ENCODE results near the gene KDM4C. TPM values are rescaled to one million over a fixed set of nuclear protein-coding genes. Genes with fewer than 3 reads are reported as not detected.

The KDM4C gene
- total RNA-seq, 1 donor from 2014 or later, result 18.2 TPM

DNA sequence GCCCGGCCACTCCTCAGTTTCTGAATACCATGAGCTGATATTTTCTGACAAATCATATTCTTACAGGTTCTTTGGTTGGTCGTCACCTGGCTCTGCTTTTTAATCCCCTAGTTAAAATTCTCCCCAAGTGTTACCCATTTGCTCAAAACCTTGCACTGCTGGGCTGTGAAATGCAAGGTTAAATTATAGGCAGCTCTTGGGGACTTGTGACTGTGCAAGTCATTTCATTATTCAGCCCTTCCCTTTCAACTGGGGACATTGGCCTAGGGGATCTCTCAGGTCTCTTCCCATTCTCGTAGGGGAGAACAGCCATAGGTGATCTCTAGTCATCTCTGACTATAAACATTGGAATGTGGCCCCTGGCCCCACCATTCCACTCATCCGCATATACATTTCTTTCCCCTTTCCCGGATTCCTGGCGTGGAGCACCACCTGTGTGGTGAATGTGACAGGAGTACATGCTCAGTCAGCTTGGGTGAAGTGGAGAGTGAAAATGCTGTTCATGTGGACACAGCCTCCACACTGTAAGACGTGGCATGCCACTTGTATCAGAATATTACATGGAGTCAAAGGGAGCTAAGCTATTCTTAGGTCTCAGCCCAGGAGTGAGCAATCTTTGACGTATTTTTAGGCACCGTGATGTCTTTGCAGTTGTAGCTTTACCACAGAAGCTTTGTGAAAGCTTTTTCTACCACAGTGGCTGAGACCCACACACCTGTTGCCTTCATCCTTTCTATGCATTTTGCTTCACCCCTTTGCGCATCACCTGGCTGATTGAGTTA is 386.7 kb downstream of the KDM4C start:
- DNase-seq (ENCODE audit: low read depth), result no peak
- H2AFZ ChIP-seq (ENCODE audit: low read depth, low read length), result no peak overlapping the region
- H3K4me1 ChIP-seq (ENCODE audit: insufficient read depth, low read length), result no peaks in the 10 kb centered on the region
- no peak overlapping the region for H3K4me2 ChIP-seq (ENCODE audit: low read length)
- peaks cover 3% of the 10 kb centered on the region for H3K36me3 Mint-ChIP-seq (ENCODE audit: low read depth, unreplicated experiment)
- no peaks in the 10 kb centered on the region for H3K27me3 Mint-ChIP-seq (ENCODE audit: low read depth, unreplicated experiment)
- H3K27ac Mint-ChIP-seq (ENCODE audit: unreplicated experiment), result no peak overlapping the region
- H3K9ac ChIP-seq (ENCODE audit: low read length), result no peak overlapping the region
- no peaks in the 10 kb centered on the region for H3K9me3 Mint-ChIP-seq (ENCODE audit: unreplicated experiment)
- no peaks in the 10 kb centered on the region for H4K20me1 ChIP-seq (ENCODE audit: insufficient read depth, low read length)
- no peak overlapping the region for H3K4me3 Mint-ChIP-seq (ENCODE audit: unreplicated experiment)
- H3K4me1 Mint-ChIP-seq (ENCODE audit: low read depth, unreplicated experiment), result peaks cover 11% of the 10 kb centered on the region
- no peaks in the 10 kb centered on the region for H3K36me3 ChIP-seq (ENCODE audit: insufficient read depth, low read length)
- H3K4me3 ChIP-seq (ENCODE audit: insufficient read depth, low read depth, low read length), result no peak overlapping the region
- no peak overlapping the region for H3K27ac ChIP-seq (ENCODE audit: low read depth, low read length)
- H3K27me3 ChIP-seq (ENCODE audit: insufficient read depth, low read length), result no peaks in the 10 kb centered on the region
- H3K79me2 ChIP-seq (ENCODE audit: insufficient read depth, low read length), result no peaks in the 10 kb centered on the region
- TF ChIP-seq, protein P1, sequence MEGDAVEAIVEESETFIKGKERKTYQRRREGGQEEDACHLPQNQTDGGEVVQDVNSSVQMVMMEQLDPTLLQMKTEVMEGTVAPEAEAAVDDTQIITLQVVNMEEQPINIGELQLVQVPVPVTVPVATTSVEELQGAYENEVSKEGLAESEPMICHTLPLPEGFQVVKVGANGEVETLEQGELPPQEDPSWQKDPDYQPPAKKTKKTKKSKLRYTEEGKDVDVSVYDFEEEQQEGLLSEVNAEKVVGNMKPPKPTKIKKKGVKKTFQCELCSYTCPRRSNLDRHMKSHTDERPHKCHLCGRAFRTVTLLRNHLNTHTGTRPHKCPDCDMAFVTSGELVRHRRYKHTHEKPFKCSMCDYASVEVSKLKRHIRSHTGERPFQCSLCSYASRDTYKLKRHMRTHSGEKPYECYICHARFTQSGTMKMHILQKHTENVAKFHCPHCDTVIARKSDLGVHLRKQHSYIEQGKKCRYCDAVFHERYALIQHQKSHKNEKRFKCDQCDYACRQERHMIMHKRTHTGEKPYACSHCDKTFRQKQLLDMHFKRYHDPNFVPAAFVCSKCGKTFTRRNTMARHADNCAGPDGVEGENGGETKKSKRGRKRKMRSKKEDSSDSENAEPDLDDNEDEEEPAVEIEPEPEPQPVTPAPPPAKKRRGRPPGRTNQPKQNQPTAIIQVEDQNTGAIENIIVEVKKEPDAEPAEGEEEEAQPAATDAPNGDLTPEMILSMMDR (IDR thresholded peaks at IDR 0.05; ENCODE audit: insufficient read depth, low read depth, low read length), result no peak
- no peak for TF ChIP-seq EZH2 (IDR thresholded peaks at IDR 0.05; ENCODE audit: insufficient read depth, low read length)
- no peak for FAIRE-seq
- no peaks in the 10 kb centered on the region for H3K9me3 ChIP-seq (ENCODE audit: insufficient read depth, low read depth, low read length)

DNA sequence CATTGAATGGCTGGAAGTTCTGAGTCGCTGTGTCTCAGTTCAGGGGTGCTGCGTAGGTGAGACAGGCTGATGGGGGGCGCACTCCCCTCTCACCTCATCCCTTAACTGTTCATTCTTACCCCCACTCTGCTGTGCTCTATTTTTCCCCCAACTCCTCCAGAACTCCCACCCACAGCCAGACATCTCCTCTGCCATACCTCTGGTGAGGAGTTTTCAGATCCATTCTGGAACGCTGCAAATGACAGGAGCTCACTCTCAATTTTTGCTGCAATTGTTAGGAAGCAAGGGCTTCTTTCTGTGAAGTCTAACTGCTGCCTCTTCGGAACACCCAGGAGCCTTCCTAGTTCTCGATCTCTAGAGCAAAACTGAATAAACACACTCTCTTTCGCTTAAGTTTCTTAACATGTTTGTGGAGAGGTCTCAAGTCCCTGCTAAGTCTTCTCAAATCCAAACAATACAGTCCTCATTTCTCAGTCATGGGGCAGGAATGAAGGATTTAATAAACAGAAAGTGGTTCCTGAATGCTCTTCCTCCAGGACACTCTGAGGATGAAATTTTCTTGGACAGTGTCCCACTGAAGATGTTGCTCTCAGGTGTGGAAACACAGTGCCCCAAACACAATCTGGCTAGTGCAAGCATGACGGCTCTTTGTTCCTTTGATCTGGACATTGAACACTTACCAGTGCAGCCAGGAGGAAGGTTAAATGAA is 387.7 kb downstream of the KDM4C start:
- no peak for DNase-seq (ENCODE audit: low read depth)
- H3K79me2 ChIP-seq (ENCODE audit: insufficient read depth, low read length), result no peaks in the 10 kb centered on the region
- H3K36me3 Mint-ChIP-seq (ENCODE audit: low read depth, unreplicated experiment), result peaks cover 3% of the 10 kb centered on the region
- no peak overlapping the region for H3K4me3 ChIP-seq (ENCODE audit: insufficient read depth, low read depth, low read length)
- peak overlapping the region; percentile 26 for H3K27ac Mint-ChIP-seq (ENCODE audit: unreplicated experiment)
- H3K4me1 Mint-ChIP-seq (ENCODE audit: low read depth, unreplicated experiment), result peaks cover 14% of the 10 kb centered on the region
- H3K27ac ChIP-seq (ENCODE audit: low read depth, low read length), result no peak overlapping the region
- H2AFZ ChIP-seq (ENCODE audit: low read depth, low read length), result no peak overlapping the region
- no peaks in the 10 kb centered on the region for H3K36me3 ChIP-seq (ENCODE audit: insufficient read depth, low read length)
- no peaks in the 10 kb centered on the region for H3K27me3 ChIP-seq (ENCODE audit: insufficient read depth, low read length)
- TF ChIP-seq, protein P1 (IDR thresholded peaks at IDR 0.05; ENCODE audit: insufficient read depth, low read depth, low read length), result no peak
- no peak for TF ChIP-seq EZH2 (IDR thresholded peaks at IDR 0.05; ENCODE audit: insufficient read depth, low read length)
- H3K4me1 ChIP-seq (ENCODE audit: insufficient read depth, low read length), result no peaks in the 10 kb centered on the region
- no peaks in the 10 kb centered on the region for H4K20me1 ChIP-seq (ENCODE audit: insufficient read depth, low read length)
- H3K4me3 Mint-ChIP-seq (ENCODE audit: unreplicated experiment), result no peak overlapping the region
- H3K4me2 ChIP-seq (ENCODE audit: low read length), result no peak overlapping the region
- FAIRE-seq, result no peak
- no peaks in the 10 kb centered on the region for H3K27me3 Mint-ChIP-seq (ENCODE audit: low read depth, unreplicated experiment)
- H3K9ac ChIP-seq (ENCODE audit: low read length), result no peak overlapping the region
- no peaks in the 10 kb centered on the region for H3K9me3 Mint-ChIP-seq (ENCODE audit: unreplicated experiment)
- no peaks in the 10 kb centered on the region for H3K9me3 ChIP-seq (ENCODE audit: insufficient read depth, low read depth, low read length)
